IPS-20b (cell line): ENCODE measurements around the gene MPPED2.
"Not testable (repeated sequence)": the region's sequence is repeated elsewhere in the genome, so short reads cannot be mapped to it uniquely, and the experiment has no call there.

Experiments
- H3K27ac ChIP-seq: one replicate; pipeline ENCODE4 v1.5.1; 2013; ENCODE audit warnings: low read length
- H3K27me3 ChIP-seq: 2 replicates; pipeline ENCODE4 v1.6.1; 2013; ENCODE audit warnings: mild to moderate bottlenecking, low read length, inconsistent platforms; ENCODE audit not compliant: insufficient read depth
- H3K36me3 ChIP-seq: 2 replicates; pipeline ENCODE4 v1.6.1; 2013; ENCODE audit warnings: low read depth, mild to moderate bottlenecking, inconsistent platforms, low read length, moderate library complexity; ENCODE audit not compliant: insufficient read depth
- H3K4me1 ChIP-seq: 2 replicates; pipeline ENCODE4 v1.6.1; 2013; ENCODE audit warnings: mild to moderate bottlenecking, control low read depth, inconsistent platforms, low read length, moderate library complexity; ENCODE audit not compliant: insufficient read depth
- H3K4me3 ChIP-seq: 2 replicates; pipeline ENCODE4 v1.5.1; 2013; ENCODE audit warnings: mild to moderate bottlenecking, low read length, inconsistent platforms
- H3K9ac ChIP-seq: 2 replicates; pipeline ENCODE4 v1.6.1; 2013; ENCODE audit warnings: low read depth, mild to moderate bottlenecking, inconsistent platforms, low read length, moderate library complexity
- H3K9me3 ChIP-seq: 2 replicates; pipeline ENCODE4 v1.6.1; 2013; ENCODE audit warnings: mild to moderate bottlenecking, low read depth, low read length, inconsistent platforms; ENCODE audit not compliant: insufficient read depth

Gene MPPED2

GRCh38 chr11:30573951-30574350 lies 12.2 kb downstream of the MPPED2 start:
- H3K36me3 ChIP-seq = peaks cover 6% of the 10 kb centered on the region; the same call in 1 of the 2 replicates
- H3K27me3 ChIP-seq = no peaks in the 10 kb centered on the region

GRCh38 chr11:30568931-30569330 lies 17.2 kb downstream of the MPPED2 start:
- no peaks in the 10 kb centered on the region for H3K9me3 ChIP-seq
- H3K27me3 ChIP-seq = no peaks in the 10 kb centered on the region
- H3K36me3 ChIP-seq = peaks cover under 1% of the 10 kb centered on the region; the same call in 1 of the 2 replicates
- no peak overlapping the region for H3K4me3 ChIP-seq
- H3K4me1 ChIP-seq = peaks cover 30% of the 10 kb centered on the region
- H3K9ac ChIP-seq = no peak overlapping the region
- H3K27ac ChIP-seq = no peak overlapping the region

More at GRCh38 chr11:30573951-30574350, 12.2 kb downstream of the MPPED2 start:
- Histone ChIP-seq H3K9me3 (no peaks in the 10 kb centered on the region), H3K27ac (no peak overlapping the region), H3K9ac (no peak overlapping the region), H3K4me1 (peaks cover 2% of the 10 kb centered on the region; the same call in 1 of the 2 replicates), H3K4me3 (no peak overlapping the region)

- Histone ChIP-seq H3K27ac (no peak overlapping the region), H3K9me3 (peaks cover 12% of the 10 kb centered on the region), H3K4me1 (peaks cover 30% of the 10 kb centered on the region), H3K36me3 (peaks cover 12% of the 10 kb centered on the region), H3K4me3 (no peak overlapping the region), H3K27me3 (no peaks in the 10 kb centered on the region), H3K9ac (no peak overlapping the region; the same call in 1 of the 2 replicates)
Measured at GRCh38 chr11:30567644-30568043, 18.5 kb downstream of the MPPED2 start.

- H3K4me3 ChIP-seq = no peak overlapping the region
- H3K9ac ChIP-seq = no peak overlapping the region; the same call in 1 of the 2 replicates
- H3K27me3 ChIP-seq = no peaks in the 10 kb centered on the region
- no peak overlapping the region for H3K27ac ChIP-seq
- H3K4me1 ChIP-seq = peaks cover 30% of the 10 kb centered on the region
- peaks cover 12% of the 10 kb centered on the region for H3K36me3 ChIP-seq
- H3K9me3 ChIP-seq = peaks cover 12% of the 10 kb centered on the region
Measured at GRCh38 chr11:30567120-30567519, 19.0 kb downstream of the MPPED2 start.

- H3K27me3 ChIP-seq = no peaks in the 10 kb centered on the region; the same call in 1 of the 2 replicates
- H3K36me3 ChIP-seq = peaks cover 12% of the 10 kb centered on the region
- peaks cover 34% of the 10 kb centered on the region for H3K4me1 ChIP-seq
- no peak overlapping the region for H3K27ac ChIP-seq
- peaks cover 12% of the 10 kb centered on the region for H3K9me3 ChIP-seq
- H3K4me3 ChIP-seq = no peak overlapping the region
- H3K9ac ChIP-seq = no peak overlapping the region
Measured at GRCh38 chr11:30566482-30566881, 19.7 kb downstream of the MPPED2 start.

- no peak overlapping the region for H3K9ac ChIP-seq
- no peaks in the 10 kb centered on the region; the same call in 1 of the 2 replicates for H3K27me3 ChIP-seq
- peaks cover 12% of the 10 kb centered on the region for H3K9me3 ChIP-seq
- no peak overlapping the region for H3K4me3 ChIP-seq
- peaks cover 46% of the 10 kb centered on the region for H3K4me1 ChIP-seq
- peaks cover 12% of the 10 kb centered on the region for H3K36me3 ChIP-seq
- H3K27ac ChIP-seq = peak overlapping the region; percentile 18
Measured at GRCh38 chr11:30565027-30565426, 21.1 kb downstream of the MPPED2 start.

- H3K27me3 ChIP-seq = no peaks in the 10 kb centered on the region; the same call in 1 of the 2 replicates
- H3K27ac ChIP-seq = peak overlapping the region; percentile 62
Measured at GRCh38 chr11:30561691-30562415, 24.3 kb downstream of the MPPED2 start.

GRCh38 chr11:30560206-30561106 lies 25.7 kb downstream of the MPPED2 start:
- Histone ChIP-seq H3K4me3 (peak overlapping the region; percentile 62), H3K9ac (peak overlapping the region; percentile 60), H3K27me3 (no peaks in the 10 kb centered on the region; the same call in 1 of the 2 replicates), H3K36me3 (peaks cover 12% of the 10 kb centered on the region), H3K4me1 (peaks cover 36% of the 10 kb centered on the region), H3K27ac (peak overlapping the region; percentile 76), H3K9me3 (peaks cover 12% of the 10 kb centered on the region)

More at GRCh38 chr11:30561691-30562415, 24.3 kb downstream of the MPPED2 start:
- H3K9ac ChIP-seq = peak overlapping the region; percentile 37; the same call in 1 of the 2 replicates
- H3K9me3 ChIP-seq = peaks cover 12% of the 10 kb centered on the region
- peaks cover 45% of the 10 kb centered on the region for H3K4me1 ChIP-seq
- 0 out of 2 replicates have a peak overlapping the region, but pooled peaks have one; percentile 62 for H3K4me3 ChIP-seq
- peaks cover 12% of the 10 kb centered on the region for H3K36me3 ChIP-seq

GRCh38 chr11:30559004-30559403 lies 27.1 kb downstream of the MPPED2 start:
- Histone ChIP-seq H3K4me3 (no peak overlapping the region), H3K27ac (no peak overlapping the region), H3K36me3 (peaks cover 12% of the 10 kb centered on the region), H3K9me3 (peaks cover 12% of the 10 kb centered on the region), H3K4me1 (peaks cover 30% of the 10 kb centered on the region), H3K9ac (no peak overlapping the region; the same call in 1 of the 2 replicates), H3K27me3 (no peaks in the 10 kb centered on the region; the same call in 1 of the 2 replicates)

GRCh38 chr11:30554587-30554986 lies 31.6 kb downstream of the MPPED2 start:
- H3K36me3 ChIP-seq, H3K27ac ChIP-seq, H3K9ac ChIP-seq, H3K4me3 ChIP-seq, H3K27me3 ChIP-seq, H3K9me3 ChIP-seq: not testable (repeated sequence)
- H3K4me1 ChIP-seq = peaks cover 38% of the 10 kb centered on the region

GRCh38 chr11:30553521-30554110 lies 32.5 kb downstream of the MPPED2 start:
- Histone ChIP-seq H3K27ac (peak overlapping the region; percentile 37), H3K9ac (peak overlapping the region; percentile 16; the same call in 1 of the 2 replicates), H3K4me3 (peak overlapping the region; percentile 35; the same call in 1 of the 2 replicates), H3K9me3 (no peaks in the 10 kb centered on the region), H3K4me1 (peaks cover 44% of the 10 kb centered on the region), H3K27me3 (peaks cover 13% of the 10 kb centered on the region; the same call in 1 of the 2 replicates), H3K36me3 (no peaks in the 10 kb centered on the region)
